ENCODE data around the gene KLF3.

DNA sequence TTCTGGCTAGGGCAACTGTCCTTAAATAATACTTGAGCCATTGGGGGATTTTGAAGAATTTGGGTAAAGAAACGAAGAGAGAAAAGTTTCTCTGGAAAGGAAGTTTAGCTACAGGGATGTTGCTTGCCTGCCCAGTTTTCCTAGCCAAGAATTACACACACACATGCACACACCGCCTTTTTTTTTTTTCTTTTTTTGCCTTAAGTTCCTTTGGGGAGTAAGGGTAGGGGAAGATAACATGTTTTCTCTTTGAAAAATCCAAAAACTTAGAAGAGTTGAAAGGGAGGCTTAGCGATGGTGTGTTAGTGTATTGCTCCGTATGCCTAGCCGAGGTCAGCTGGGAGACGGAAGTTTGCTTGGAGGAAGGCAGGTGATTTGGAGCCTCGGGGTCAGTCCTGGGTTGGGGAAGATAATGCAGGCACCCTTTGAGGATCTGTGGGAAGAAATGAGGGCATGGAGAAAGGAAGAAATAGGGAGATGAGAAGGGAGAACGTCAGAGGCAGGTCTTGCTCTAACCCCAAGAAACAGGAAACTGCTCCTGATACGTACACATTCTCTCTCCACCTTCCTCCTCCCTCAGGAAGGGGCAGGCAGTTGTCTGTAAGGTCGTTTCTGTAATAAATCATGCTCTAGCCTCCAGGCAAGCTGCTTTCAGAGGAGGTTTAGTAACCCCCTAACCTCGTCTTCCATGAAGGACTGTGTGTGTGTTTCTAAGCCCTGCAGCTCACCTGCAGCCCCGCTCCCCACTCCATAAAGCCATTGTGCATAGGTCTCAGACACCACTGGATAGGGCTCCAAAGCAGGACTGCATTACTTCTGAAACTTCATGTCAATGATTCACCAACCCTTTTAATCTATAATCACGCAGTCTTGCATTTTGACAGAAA, 10.5 kb downstream of the KLF3 start:
- no peak for TF ChIP-seq NFRKB (IDR thresholded peaks at IDR 0.05)
- TF ChIP-seq ARNT (IDR thresholded peaks at IDR 0.05), result no peak

Measured in HEK293T (cell line).